HUES64 (cell line): Measurements from ENCODE around the gene DUSP22.
"Not testable (repeated sequence)": the region's sequence is repeated elsewhere in the genome, so short reads cannot be mapped to it uniquely, and the experiment has no call there.

Source experiments
- H3K27ac ChIP-seq: 2 replicates; pipeline ENCODE4 v1.7.0; 2013; ENCODE audit warnings: low read depth, low read length, inconsistent platforms
- H3K27me3 ChIP-seq: 2 replicates; pipeline ENCODE4 v1.6.1; 2013; ENCODE audit warnings: mild to moderate bottlenecking, low read length; ENCODE audit not compliant: insufficient read depth
- H3K36me3 ChIP-seq: 2 replicates; pipeline ENCODE4 v1.6.1; 2013; ENCODE audit warnings: mild to moderate bottlenecking, low read length; ENCODE audit not compliant: insufficient read depth
- H3K4me1 ChIP-seq: 2 replicates; pipeline ENCODE4 v1.6.1; 2013; ENCODE audit warnings: mild to moderate bottlenecking, low read length, moderate library complexity; ENCODE audit not compliant: insufficient read depth
- H3K4me3 ChIP-seq: 2 replicates; pipeline ENCODE4 v1.5.1; 2013; ENCODE audit warnings: mild to moderate bottlenecking, low read length, moderate library complexity
- H3K9ac ChIP-seq: 2 replicates; pipeline ENCODE4 v1.6.1; 2013; ENCODE audit warnings: mild to moderate bottlenecking, low read depth, low read length
- H3K9me3 ChIP-seq: 2 replicates; pipeline ENCODE4 v1.6.1; 2013; ENCODE audit warnings: low read depth, low read length; ENCODE audit not compliant: insufficient read depth
- WGBS: fragments of 150-250, 120-280 bp; methylation state at CpG from one replicate; pipeline ENCODE4 v1.1.7; 2013; ENCODE audit warnings: missing lambda C conversion rate; 5-methylcytosine and 5-hydroxymethylcytosine counted together

Gene DUSP22

GRCh38 chr6:373031-373430 lies 80.7 kb downstream of the DUSP22 start:
- WGBS, result 86% methylated on average over 8 of the region's 8 CpGs
- no peaks in the 10 kb centered on the region; the same call in 1 of the 2 replicates for H3K4me1 ChIP-seq
- H3K27ac ChIP-seq, result no peak overlapping the region
- no peaks in the 10 kb centered on the region for H3K27me3 ChIP-seq
- no peak overlapping the region for H3K9ac ChIP-seq
- peaks cover 18% of the 10 kb centered on the region; the same call in 1 of the 2 replicates for H3K9me3 ChIP-seq
- H3K4me3 ChIP-seq, result no peak overlapping the region
- no peaks in the 10 kb centered on the region for H3K36me3 ChIP-seq

- WGBS, result 75% methylated on average over 26 of the region's 26 CpGs
Measured at GRCh38 chr6:373773-374724, 81.8 kb downstream of the DUSP22 start.

GRCh38 chr6:374956-375355 lies 82.7 kb downstream of the DUSP22 start:
- Histone ChIP-seq H3K9ac (no peak overlapping the region), H3K36me3 (no peaks in the 10 kb centered on the region)

More at GRCh38 chr6:373773-374724, 81.8 kb downstream of the DUSP22 start:
- H3K9ac ChIP-seq, result no peak overlapping the region
- H3K4me3 ChIP-seq, result no peak overlapping the region
- H3K36me3 ChIP-seq, result no peaks in the 10 kb centered on the region
- H3K27me3 ChIP-seq, result no peaks in the 10 kb centered on the region
- H3K9me3 ChIP-seq, result peaks cover 18% of the 10 kb centered on the region; the same call in 1 of the 2 replicates
- no peaks in the 10 kb centered on the region; the same call in 1 of the 2 replicates for H3K4me1 ChIP-seq
- H3K27ac ChIP-seq, result no peak overlapping the region

GRCh38 chr6:376827-377640 lies 84.7 kb downstream of the DUSP22 start:
- Histone ChIP-seq H3K27ac (no peak overlapping the region), H3K36me3 (no peaks in the 10 kb centered on the region), H3K4me3 (no peak overlapping the region), H3K9me3 (peaks cover 22% of the 10 kb centered on the region; the same call in 1 of the 2 replicates), H3K9ac (no peak overlapping the region), H3K4me1 (no peaks in the 10 kb centered on the region; the same call in 1 of the 2 replicates), H3K27me3 (no peaks in the 10 kb centered on the region)
- WGBS, result 87% methylated on average over 10 of the region's 10 CpGs

More at GRCh38 chr6:374956-375355, 82.7 kb downstream of the DUSP22 start:
- Histone ChIP-seq H3K27ac (no peak overlapping the region), H3K27me3 (no peaks in the 10 kb centered on the region), H3K4me3 (no peak overlapping the region), H3K4me1 (no peaks in the 10 kb centered on the region; the same call in 1 of the 2 replicates), H3K9me3 (peaks cover 12% of the 10 kb centered on the region; the same call in 1 of the 2 replicates)
- 89% methylated on average over 8 of the region's 8 CpGs for WGBS

- H3K9me3 ChIP-seq, result peaks cover 22% of the 10 kb centered on the region; the same call in 1 of the 2 replicates
- H3K27me3 ChIP-seq, H3K27ac ChIP-seq, H3K36me3 ChIP-seq, H3K4me3 ChIP-seq, H3K9ac ChIP-seq, H3K4me1 ChIP-seq: not testable (repeated sequence)
- 90% methylated on average over 13 of the region's 13 CpGs for WGBS
Measured at GRCh38 chr6:377641-378020, 85.3 kb downstream of the DUSP22 start.

GRCh38 chr6:378090-378957 lies 86.0 kb downstream of the DUSP22 start:
- H3K27me3 ChIP-seq, result no peaks in the 10 kb centered on the region
- 91% methylated on average over 24 of the region's 24 CpGs for WGBS
- H3K27ac ChIP-seq, result no peak overlapping the region
- H3K4me3 ChIP-seq, result no peak overlapping the region
- H3K36me3 ChIP-seq, result no peaks in the 10 kb centered on the region
- no peak overlapping the region for H3K9ac ChIP-seq
- H3K9me3 ChIP-seq, result peaks cover 20% of the 10 kb centered on the region; the same call in 1 of the 2 replicates
- H3K4me1 ChIP-seq, result no peaks in the 10 kb centered on the region; the same call in 1 of the 2 replicates

- Histone ChIP-seq H3K4me3 (no peak overlapping the region), H3K9ac (no peak overlapping the region), H3K4me1 (no peaks in the 10 kb centered on the region), H3K36me3 (no peaks in the 10 kb centered on the region), H3K27ac (no peak overlapping the region), H3K27me3 (no peaks in the 10 kb centered on the region), H3K9me3 (peaks cover 20% of the 10 kb centered on the region; the same call in 1 of the 2 replicates)
- 90% methylated on average over 11 of the region's 11 CpGs for WGBS
Measured at GRCh38 chr6:378958-379409, 86.7 kb downstream of the DUSP22 start.

GRCh38 chr6:379410-380181 lies 87.3 kb downstream of the DUSP22 start:
- WGBS, result 90% methylated on average over 28 of the region's 28 CpGs
- Histone ChIP-seq H3K4me3 (no peak overlapping the region), H3K27ac (no peak overlapping the region), H3K36me3 (no peaks in the 10 kb centered on the region), H3K9ac (no peak overlapping the region), H3K4me1 (no peaks in the 10 kb centered on the region), H3K27me3 (no peaks in the 10 kb centered on the region), H3K9me3 (peaks cover 19% of the 10 kb centered on the region; the same call in 1 of the 2 replicates)

GRCh38 chr6:380234-381218 lies 88.2 kb downstream of the DUSP22 start:
- Histone ChIP-seq H3K4me1 (no peaks in the 10 kb centered on the region), H3K9me3 (peaks cover 13% of the 10 kb centered on the region; the same call in 1 of the 2 replicates), H3K27ac (no peak overlapping the region), H3K9ac (no peak overlapping the region), H3K36me3 (no peaks in the 10 kb centered on the region), H3K27me3 (no peaks in the 10 kb centered on the region), H3K4me3 (no peak overlapping the region)
- 87% methylated on average over 26 of the region's 26 CpGs for WGBS
